HCT116 (cell line): ENCODE measurements around the gene CRB1. TPM values are rescaled to one million over a fixed set of nuclear protein-coding genes. Genes with fewer than 3 reads are reported as not detected.

Experiments used
- ATAC-seq: fragments of 200-7000 bp; cut with Tn5 transposase; 2 replicates; pipeline ENCODE4 v1.9.1; 2020; ENCODE audit warnings: mild to moderate bottlenecking, moderate library complexity
- BruUV-seq: library from RNA; stranded (reverse); fragments of 400-500 nt; replicated peaks from 2 replicates; lab custom pipeline; 2021; lab: Mats Ljungman, UMichigan
- CTCF ChIA-PET: fragments of 300-600 bp; sonication (Branson Sonifier 250); formaldehyde crosslinking; loops from one replicate; lab custom pipeline; 2021; ENCODE audit warnings: antibody characterized with exemption; lab: Charles Lee
- POLR2A ChIA-PET: fragments of 300-600, 350-600 bp; sonication (Branson Sonifier 250); formaldehyde crosslinking; loops from one replicate; lab custom pipeline; 2021; ENCODE audit warnings: antibody characterized with exemption; lab: Charles Lee
- RAD21 ChIA-PET, 2 experiments: fragments of 300-600 bp; sonication (Branson Sonifier 250); formaldehyde crosslinking; loops; one replicate each; lab custom pipeline; 2023; ENCODE audit warnings: low total read pairs in 2 of 2; ENCODE audit not compliant: uncharacterized antibody in 2 of 2, unreplicated experiment in 2 of 2, low non-redundant PET in 1 of 2; lab: Charles Lee
- DNase-seq: peaks from one replicate; pipeline ENCODE4 v3.0.0-alpha.2; 2010; ENCODE audit warnings: low read depth, low spot score
- H2AFZ ChIP-seq: fragments of 200-600 bp; shearing (Covaris generic), sonication (generic); 2 replicates; pipeline ENCODE4 v1.6.1; 2017; ENCODE audit warnings: low read depth, mixed run types, mixed read lengths, antibody characterized with exemption, low read length; ENCODE audit not compliant: poor library complexity, severe bottlenecking
- H3K27ac ChIP-seq: 2 replicates; pipeline ENCODE4 v1.5.1; 2012; ENCODE audit warnings: low read depth, low read length
- H3K27me3 ChIP-seq: fragments of 200-600 bp; sonication (generic); 2 replicates; pipeline ENCODE4 v1.6.1; 2016; ENCODE audit warnings: mixed run types, low read length, mixed read lengths; ENCODE audit not compliant: insufficient read depth
- H3K36me3 ChIP-seq, 2 experiments: fragments of 200-500 bp in 1 of 2; fragments of 200-600 bp in 1 of 2; sonication (Bioruptor generic) in 1 of 2; sonication (generic) in 1 of 2; 2 replicates each; pipeline versions ENCODE4 v1.5.1 to v1.6.1; 2014 to 2016; ENCODE audit warnings: low read length in 2 of 2, inconsistent platforms in 1 of 2, mixed read lengths in 1 of 2, mixed run types in 1 of 2; ENCODE audit not compliant: insufficient read depth in 2 of 2, control insufficient read depth in 1 of 2
- H3K4me1 ChIP-seq, 2 experiments: fragments of 200-600 bp in 1 of 2; sonication (generic) in 1 of 2; 2 replicates each; pipeline versions ENCODE4 v1.5.1 to v1.6.1; 2012 to 2017; ENCODE audit warnings: low read length in 2 of 2, inconsistent platforms in 1 of 2, mild to moderate bottlenecking in 1 of 2, mixed read lengths in 1 of 2, mixed run types in 1 of 2, moderate library complexity in 1 of 2; ENCODE audit not compliant: insufficient read depth in 2 of 2, control insufficient read depth in 1 of 2
- H3K4me2 ChIP-seq: fragments of 200-600 bp; sonication (generic); 2 replicates; pipeline ENCODE4 v1.6.1; 2017; ENCODE audit warnings: mixed run types, low read length, mixed read lengths
- H3K4me3 ChIP-seq, 2 experiments: fragments of 200-600 bp in 1 of 2; sonication (generic) in 1 of 2; replicated peaks in 1 of 2; 2 replicates each; pipeline ENCODE4 v1.5.1; 2011 to 2016; ENCODE audit warnings: low read length in 2 of 2, control low read depth in 1 of 2, low read depth in 1 of 2, mild to moderate bottlenecking in 1 of 2, mixed read lengths in 1 of 2, mixed run types in 1 of 2
- H3K79me2 ChIP-seq: fragments of 200-600 bp; sonication (generic); 2 replicates; pipeline ENCODE4 v1.6.1; 2017; ENCODE audit warnings: mild to moderate bottlenecking, mixed run types, low read length, moderate library complexity, mixed read lengths; ENCODE audit not compliant: insufficient read depth
- H3K9ac ChIP-seq: fragments of 200-600 bp; sonication (generic); 2 replicates; pipeline ENCODE4 v1.6.1; 2016; ENCODE audit warnings: low read length, mixed read lengths
- H3K9me2 ChIP-seq: fragments of 200-600 bp; sonication (generic), shearing (Covaris generic); 2 replicates; pipeline ENCODE4 v1.6.1; 2017; ENCODE audit warnings: mixed run types, mild to moderate bottlenecking, moderate library complexity; ENCODE audit not compliant: insufficient read depth
- H3K9me3 ChIP-seq, 2 experiments: fragments of 200-500 bp in 1 of 2; fragments of 200-600 bp in 1 of 2; sonication (Bioruptor generic) in 1 of 2; sonication (generic) in 1 of 2; 2 replicates each; pipeline ENCODE4 v1.6.1; 2014 to 2017; ENCODE audit warnings: low read length in 2 of 2, mixed read lengths in 2 of 2, inconsistent platforms in 1 of 2, low read depth in 1 of 2, mild to moderate bottlenecking in 1 of 2, mixed run types in 1 of 2, moderate library complexity in 1 of 2; ENCODE audit not compliant: control insufficient read depth in 1 of 2, insufficient read depth in 1 of 2
- H4K20me1 ChIP-seq: fragments of 200-600 bp; sonication (generic), shearing (Covaris generic); 2 replicates; pipeline ENCODE4 v1.6.1; 2017; ENCODE audit warnings: mixed run types, mild to moderate bottlenecking, moderate library complexity; ENCODE audit not compliant: insufficient read depth
- CEBPB ChIP-seq: IDR thresholded peaks from 2 replicates; pipeline ENCODE4 v1.6.1; 2012; ENCODE audit warnings: low read depth
- EGR1 ChIP-seq: IDR thresholded peaks from 2 replicates; pipeline ENCODE4 v1.6.1; 2012; ENCODE audit warnings: low read depth
- ELF1 ChIP-seq: IDR thresholded peaks from 2 replicates; pipeline ENCODE4 v1.6.1; 2012; ENCODE audit warnings: low read depth, borderline replicate concordance
- EZH2 ChIP-seq: fragments of 200-600 bp; sonication (generic); IDR thresholded peaks from 2 replicates; pipeline ENCODE4 v1.6.1; 2017; ENCODE audit warnings: antibody characterized with exemption, mixed run types
- EZH2phosphoT487 ChIP-seq: fragments of 200-600 bp; IDR thresholded peaks from 2 replicates; pipeline ENCODE4 v1.6.1; 2018; ENCODE audit warnings: antibody characterized with exemption, borderline replicate concordance
- FOSL1 ChIP-seq: IDR thresholded peaks from 2 replicates; pipeline ENCODE4 v1.6.1; 2012; ENCODE audit warnings: low read depth
- POLR2A ChIP-seq: IDR thresholded peaks from 2 replicates; pipeline ENCODE4 v1.7.0; 2011; ENCODE audit warnings: borderline replicate concordance; ENCODE audit not compliant: insufficient read depth, insufficient read length; ENCODE audit errors: extremely low read depth
- POLR2AphosphoS5 ChIP-seq: IDR thresholded peaks from 2 replicates; pipeline ENCODE4 v1.6.1; 2011; ENCODE audit warnings: mild to moderate bottlenecking, low read depth, low read length, moderate library complexity
- SP1 ChIP-seq: IDR thresholded peaks from 2 replicates; pipeline ENCODE4 v1.6.1; 2012; ENCODE audit warnings: low read depth
- SRF ChIP-seq: IDR thresholded peaks from 2 replicates; pipeline ENCODE4 v1.6.1; 2012; ENCODE audit warnings: low read depth
- TCF7L2 ChIP-seq: IDR thresholded peaks from 2 replicates; pipeline ENCODE4 v1.7.0; 2011; ENCODE audit warnings: borderline replicate concordance, inconsistent platforms; ENCODE audit not compliant: insufficient read depth, insufficient read length; ENCODE audit errors: extremely low read depth
- ZFX ChIP-seq: fragments of 450-650 bp; IDR thresholded peaks from 2 replicates; pipeline ENCODE4 v1.6.1; 2017
- ZNF274 ChIP-seq: fragments of 200-500 bp; sonication (Bioruptor generic); IDR thresholded peaks from 2 replicates; pipeline ENCODE4 v1.6.1; 2014; ENCODE audit warnings: mild to moderate bottlenecking, low read depth, low read length, inconsistent platforms
- intact Hi-C: fragments of 100-400 bp; cut with micrococcal nuclease; formaldehyde crosslinking; loops from 2 replicates; pipeline ENCODE4 v1.10.0; 2022
- total RNA-seq: library from RNA; stranded (reverse); gene quantifications from one replicate; pipeline ENCODE4 v1.2.1, GENCODE V29; 2021; ENCODE audit not compliant: unreplicated experiment
- TF ChIP-seq, protein P1 (sequence below): IDR thresholded peaks from 2 replicates; pipeline ENCODE4 v1.6.1; 2012
- TF ChIP-seq, protein P2 (sequence below): IDR thresholded peaks from 2 replicates; pipeline ENCODE4 v1.6.1; 2011; ENCODE audit warnings: mild to moderate bottlenecking, low read length, moderate library complexity; ENCODE audit not compliant: insufficient replicate concordance; ENCODE audit errors: extremely low read depth
- TF ChIP-seq, protein P3 (sequence below): IDR thresholded peaks from 2 replicates; pipeline ENCODE4 v1.6.1; 2012
- TF ChIP-seq, protein P4 (sequence below): IDR thresholded peaks from 2 replicates; pipeline ENCODE4 v1.6.1; 2012; ENCODE audit warnings: low read depth

CRB1 gene
- total RNA-seq, 1 experiment from 2014 or later, result 0.07 TPM

DNA sequence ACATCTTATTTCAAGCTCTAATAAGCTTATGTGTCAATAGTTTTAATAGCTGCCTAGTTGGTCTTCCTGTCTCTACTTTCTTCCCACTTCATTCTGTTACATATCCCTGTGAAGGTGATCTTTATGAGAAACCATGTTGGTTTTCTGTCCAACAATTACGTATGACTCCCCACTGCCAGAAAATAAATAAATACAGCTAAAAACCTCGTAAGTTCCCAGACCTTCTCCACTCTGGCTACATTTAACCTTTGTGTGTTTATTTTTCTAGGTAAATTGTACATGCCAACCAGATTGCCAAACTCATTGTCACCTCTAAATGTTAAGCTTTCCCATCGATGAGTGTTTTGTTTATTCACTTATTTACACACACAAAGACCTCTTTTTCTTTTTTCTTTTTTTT, 147.2 kb downstream of the CRB1 start (continued):
- TF ChIP-seq EZH2 (no peak), TCF7L2 (no peak), EZH2phosphoT487 (no peak), SRF (no peak), FOSL1 (no peak)
- TF ChIP-seq, protein P1, sequence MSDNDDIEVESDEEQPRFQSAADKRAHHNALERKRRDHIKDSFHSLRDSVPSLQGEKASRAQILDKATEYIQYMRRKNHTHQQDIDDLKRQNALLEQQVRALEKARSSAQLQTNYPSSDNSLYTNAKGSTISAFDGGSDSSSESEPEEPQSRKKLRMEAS, result no peak
- TF ChIP-seq, protein P2, sequence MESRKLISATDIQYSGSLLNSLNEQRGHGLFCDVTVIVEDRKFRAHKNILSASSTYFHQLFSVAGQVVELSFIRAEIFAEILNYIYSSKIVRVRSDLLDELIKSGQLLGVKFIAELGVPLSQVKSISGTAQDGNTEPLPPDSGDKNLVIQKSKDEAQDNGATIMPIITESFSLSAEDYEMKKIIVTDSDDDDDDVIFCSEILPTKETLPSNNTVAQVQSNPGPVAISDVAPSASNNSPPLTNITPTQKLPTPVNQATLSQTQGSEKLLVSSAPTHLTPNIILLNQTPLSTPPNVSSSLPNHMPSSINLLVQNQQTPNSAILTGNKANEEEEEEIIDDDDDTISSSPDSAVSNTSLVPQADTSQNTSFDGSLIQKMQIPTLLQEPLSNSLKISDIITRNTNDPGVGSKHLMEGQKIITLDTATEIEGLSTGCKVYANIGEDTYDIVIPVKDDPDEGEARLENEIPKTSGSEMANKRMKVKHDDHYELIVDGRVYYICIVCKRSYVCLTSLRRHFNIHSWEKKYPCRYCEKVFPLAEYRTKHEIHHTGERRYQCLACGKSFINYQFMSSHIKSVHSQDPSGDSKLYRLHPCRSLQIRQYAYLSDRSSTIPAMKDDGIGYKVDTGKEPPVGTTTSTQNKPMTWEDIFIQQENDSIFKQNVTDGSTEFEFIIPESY, result no peak

DNA sequence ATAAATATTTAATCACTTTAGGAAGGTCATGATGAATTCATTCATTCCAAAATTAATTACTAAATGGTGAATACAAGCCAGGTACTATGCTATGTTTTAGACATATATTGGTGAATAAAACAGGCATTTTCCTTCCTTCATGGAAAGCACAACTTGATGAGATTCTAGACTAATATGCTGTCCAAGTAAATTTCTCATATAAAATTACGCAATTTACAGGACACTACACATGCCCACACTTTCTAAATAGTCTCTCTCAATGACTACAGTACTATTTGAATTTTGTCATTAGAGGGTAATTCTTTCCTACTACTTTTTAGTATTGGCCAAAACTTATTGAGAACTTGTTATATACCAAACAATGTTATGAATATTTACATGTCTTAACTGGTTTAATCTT, 150.6 kb downstream of the CRB1 start:
- DNase-seq (no peak), ATAC-seq (no peak)
- intact Hi-C loops, result no loop called here
- Histone ChIP-seq H3K27ac (no peak overlapping the region), H3K4me1 (no peaks in the 10 kb centered on the region), H3K79me2 (no peaks in the 10 kb centered on the region), H3K4me2 (no peak overlapping the region), H3K27me3 (no peaks in the 10 kb centered on the region), H2AFZ (no peak overlapping the region), H3K9me2 (no peaks in the 10 kb centered on the region), H3K9ac (no peak overlapping the region), H4K20me1 (no peaks in the 10 kb centered on the region), H3K4me3 (no peak overlapping the region), H3K9me3 (no peaks in the 10 kb centered on the region), H3K36me3 (no peaks in the 10 kb centered on the region)
- no TSS peak for BruUV-seq
- ChIA-PET POLR2A (no interaction called here), RAD21 (no interaction called here), CTCF (no interaction called here)
- TF ChIP-seq ZFX (no peak), EZH2 (no peak), EGR1 (no peak), SRF (no peak), ELF1 (no peak), TCF7L2 (no peak), ZNF274 (no peak), SP1 (no peak), POLR2AphosphoS5 (no peak), CEBPB (no peak), POLR2A (no peak), FOSL1 (no peak), EZH2phosphoT487 (no peak)
- TF ChIP-seq, protein P2, result no peak
- TF ChIP-seq, protein P3, sequence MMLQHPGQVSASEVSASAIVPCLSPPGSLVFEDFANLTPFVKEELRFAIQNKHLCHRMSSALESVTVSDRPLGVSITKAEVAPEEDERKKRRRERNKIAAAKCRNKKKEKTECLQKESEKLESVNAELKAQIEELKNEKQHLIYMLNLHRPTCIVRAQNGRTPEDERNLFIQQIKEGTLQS, result no peak
- TF ChIP-seq, protein P4, sequence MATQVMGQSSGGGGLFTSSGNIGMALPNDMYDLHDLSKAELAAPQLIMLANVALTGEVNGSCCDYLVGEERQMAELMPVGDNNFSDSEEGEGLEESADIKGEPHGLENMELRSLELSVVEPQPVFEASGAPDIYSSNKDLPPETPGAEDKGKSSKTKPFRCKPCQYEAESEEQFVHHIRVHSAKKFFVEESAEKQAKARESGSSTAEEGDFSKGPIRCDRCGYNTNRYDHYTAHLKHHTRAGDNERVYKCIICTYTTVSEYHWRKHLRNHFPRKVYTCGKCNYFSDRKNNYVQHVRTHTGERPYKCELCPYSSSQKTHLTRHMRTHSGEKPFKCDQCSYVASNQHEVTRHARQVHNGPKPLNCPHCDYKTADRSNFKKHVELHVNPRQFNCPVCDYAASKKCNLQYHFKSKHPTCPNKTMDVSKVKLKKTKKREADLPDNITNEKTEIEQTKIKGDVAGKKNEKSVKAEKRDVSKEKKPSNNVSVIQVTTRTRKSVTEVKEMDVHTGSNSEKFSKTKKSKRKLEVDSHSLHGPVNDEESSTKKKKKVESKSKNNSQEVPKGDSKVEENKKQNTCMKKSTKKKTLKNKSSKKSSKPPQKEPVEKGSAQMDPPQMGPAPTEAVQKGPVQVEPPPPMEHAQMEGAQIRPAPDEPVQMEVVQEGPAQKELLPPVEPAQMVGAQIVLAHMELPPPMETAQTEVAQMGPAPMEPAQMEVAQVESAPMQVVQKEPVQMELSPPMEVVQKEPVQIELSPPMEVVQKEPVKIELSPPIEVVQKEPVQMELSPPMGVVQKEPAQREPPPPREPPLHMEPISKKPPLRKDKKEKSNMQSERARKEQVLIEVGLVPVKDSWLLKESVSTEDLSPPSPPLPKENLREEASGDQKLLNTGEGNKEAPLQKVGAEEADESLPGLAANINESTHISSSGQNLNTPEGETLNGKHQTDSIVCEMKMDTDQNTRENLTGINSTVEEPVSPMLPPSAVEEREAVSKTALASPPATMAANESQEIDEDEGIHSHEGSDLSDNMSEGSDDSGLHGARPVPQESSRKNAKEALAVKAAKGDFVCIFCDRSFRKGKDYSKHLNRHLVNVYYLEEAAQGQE, result no peak
